ENCODE measurements around the gene TMEM132E.
A peak's percentile ranks its signal among the peaks of the same experiment; 100 is the strongest.

Gene TMEM132E

DNA sequence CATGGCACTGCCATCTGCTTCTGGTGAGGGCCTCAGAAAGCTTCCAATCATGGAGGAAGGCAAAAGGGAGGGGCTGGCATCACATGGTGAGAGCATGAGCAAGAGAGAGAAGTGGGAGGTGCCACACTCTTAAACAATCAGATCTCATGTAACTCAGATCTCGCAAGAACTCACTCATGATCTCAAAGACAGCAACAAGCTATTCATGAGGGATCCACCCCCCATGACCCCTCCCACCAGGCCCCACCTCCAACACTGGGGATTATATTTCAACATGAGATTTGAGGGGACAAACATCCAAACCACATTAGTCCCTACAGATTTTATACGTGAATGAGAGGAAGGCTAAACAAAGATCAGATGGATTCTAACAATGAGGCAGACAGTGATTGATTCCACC, 8.9 kb upstream of the TMEM132E start:
- DNase-seq = no peak

DNA sequence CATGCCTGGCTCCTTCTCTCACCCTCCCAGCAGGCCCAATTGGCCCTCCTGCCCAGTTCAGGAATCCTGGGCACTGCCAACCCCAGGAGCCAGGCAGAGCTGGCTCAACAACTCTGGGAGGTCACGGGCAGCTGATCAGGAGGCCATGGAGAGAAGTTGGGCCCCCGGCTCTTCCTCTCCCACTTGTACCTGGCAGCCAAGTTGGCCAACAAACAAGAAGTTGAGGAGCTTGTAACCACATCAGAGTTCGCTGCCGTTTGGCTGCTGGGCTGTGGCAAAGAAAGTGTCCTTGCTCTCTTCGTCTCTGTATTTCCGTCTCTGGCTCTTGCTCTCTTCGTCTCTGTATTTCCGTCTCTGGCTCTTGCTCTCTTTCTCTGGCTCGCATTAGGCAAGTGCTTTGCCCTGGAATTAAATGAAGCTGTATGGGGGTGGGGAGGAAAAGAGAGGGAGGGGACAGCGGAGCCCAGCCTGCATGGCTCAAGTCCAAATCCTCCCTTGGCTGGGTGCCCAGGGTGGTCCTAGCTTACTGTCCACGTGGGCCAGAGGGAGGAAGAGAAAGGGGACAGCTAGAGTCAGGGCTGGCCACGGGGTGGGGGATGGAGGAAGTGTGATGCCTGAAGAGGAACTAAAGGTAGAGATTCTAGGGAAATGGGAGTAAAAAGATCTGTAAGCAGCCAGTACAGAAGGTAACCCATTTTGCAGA, 7.8 kb upstream of the TMEM132E start:
- DNase-seq = no peak

DNA sequence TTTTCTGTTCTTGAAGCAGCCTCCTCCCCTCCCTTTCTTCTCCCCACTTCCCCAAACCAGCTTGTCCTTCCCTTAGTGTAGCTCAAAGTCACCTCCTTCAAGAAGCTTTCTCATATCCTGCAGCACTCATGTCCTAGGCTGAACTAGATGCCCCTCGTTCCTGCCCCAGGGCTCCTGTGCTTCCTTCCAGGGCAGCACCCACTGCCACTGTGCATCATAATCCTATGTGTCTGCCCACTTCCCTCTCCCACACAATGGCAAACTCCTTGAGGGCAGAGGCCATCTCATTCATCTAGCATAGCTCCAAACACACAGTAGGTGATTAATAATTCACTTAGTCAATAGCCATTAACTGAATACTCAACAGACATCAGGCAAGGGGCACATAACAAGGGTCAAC, 6.9 kb upstream of the TMEM132E start:
- no peak for DNase-seq

DNA sequence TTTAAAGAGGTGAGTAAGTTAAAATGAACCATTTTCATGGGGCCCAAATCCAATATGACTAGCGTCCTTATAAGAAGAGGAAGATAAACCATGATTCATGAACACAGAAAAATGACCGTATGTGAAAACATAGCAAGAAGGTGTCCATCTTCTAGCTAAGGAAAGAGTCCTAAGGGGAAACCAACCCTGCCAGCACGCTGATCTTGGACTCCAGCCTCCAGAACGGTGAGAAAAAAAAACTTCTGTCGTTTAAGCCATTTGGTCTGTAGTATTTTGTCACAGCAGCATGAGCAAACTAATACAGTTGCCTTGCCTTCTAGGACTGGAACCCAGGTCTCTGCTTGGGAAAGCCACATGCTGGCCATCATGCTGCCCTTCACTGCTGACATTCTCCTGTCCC, 4.2 kb upstream of the TMEM132E start:
- DNase-seq = no peak

DNA sequence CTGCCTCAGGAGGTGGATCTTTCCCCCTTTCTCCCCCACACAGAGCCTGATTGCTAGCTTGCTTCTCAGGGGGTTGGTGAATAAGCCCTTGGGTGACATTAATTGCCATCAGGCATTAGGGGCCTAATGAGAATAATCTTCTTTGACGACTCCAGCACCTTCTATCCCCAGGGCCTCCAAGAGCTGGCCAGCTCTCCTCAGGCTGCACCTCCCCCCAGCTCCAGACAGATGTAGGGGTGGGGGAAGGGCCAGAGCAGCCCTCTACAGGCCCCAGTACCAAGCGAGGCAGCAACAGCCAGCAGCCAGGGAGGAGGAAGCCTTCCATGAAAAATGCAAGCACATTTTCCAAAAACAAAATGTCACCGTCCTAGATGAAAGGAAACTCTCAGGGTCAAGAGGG, 1.4 kb upstream of the TMEM132E start:
- no peak for DNase-seq

DNA sequence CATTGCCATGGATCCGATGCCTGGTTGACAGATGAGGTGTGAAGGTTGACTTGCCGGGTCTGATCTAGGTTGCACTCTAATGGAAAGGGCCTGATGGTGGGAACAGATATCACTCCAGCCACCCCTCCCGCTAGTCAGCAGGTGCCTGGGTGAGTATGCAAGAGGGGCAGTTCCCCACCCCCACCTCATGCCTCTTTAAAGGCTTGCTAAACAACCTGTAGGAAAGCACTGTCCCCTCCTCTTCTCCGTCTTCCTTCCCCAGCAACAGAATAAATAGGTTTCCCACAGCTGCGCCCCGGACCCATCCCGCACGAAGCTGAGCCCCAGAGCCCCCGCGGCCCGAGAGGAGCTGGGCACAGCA, 746 bp upstream of the TMEM132E start:
- no peak for DNase-seq

DNA sequence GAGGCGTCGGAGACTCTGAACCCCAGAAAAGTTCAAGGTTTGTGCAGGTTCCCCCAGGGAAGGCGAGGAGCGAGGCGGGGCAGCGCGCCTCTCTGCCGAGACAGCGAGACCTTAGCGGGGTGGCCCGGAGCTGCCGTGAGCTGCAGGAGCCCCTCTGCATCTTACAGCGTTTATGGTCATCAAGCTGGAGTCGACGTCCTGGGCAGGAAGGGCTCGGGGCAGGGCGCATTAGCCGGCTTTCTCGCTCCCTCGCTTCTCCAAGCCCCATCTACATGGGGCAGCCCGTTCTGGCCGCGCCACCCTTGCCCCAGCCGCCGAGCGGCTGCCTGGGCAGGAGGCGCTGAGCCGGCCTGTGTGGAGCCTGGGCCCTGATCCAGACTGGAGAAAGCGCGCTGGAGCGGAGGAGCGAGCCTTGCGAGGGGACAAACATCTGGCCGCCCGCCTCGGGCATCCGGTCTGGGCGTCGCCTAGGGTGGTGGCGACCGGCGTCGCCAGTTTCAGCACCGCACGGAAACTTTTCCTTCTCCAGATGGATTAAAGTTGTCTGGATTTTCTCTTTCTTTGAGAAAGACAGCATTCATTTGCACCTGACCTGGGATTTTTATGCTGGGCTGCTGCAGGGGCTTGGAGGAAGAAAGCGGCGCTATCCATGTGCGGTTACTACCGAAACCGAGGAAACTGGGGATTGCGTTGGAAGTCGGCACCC, 750 bp downstream of the TMEM132E start:
- DNase-seq = no peak

DNA sequence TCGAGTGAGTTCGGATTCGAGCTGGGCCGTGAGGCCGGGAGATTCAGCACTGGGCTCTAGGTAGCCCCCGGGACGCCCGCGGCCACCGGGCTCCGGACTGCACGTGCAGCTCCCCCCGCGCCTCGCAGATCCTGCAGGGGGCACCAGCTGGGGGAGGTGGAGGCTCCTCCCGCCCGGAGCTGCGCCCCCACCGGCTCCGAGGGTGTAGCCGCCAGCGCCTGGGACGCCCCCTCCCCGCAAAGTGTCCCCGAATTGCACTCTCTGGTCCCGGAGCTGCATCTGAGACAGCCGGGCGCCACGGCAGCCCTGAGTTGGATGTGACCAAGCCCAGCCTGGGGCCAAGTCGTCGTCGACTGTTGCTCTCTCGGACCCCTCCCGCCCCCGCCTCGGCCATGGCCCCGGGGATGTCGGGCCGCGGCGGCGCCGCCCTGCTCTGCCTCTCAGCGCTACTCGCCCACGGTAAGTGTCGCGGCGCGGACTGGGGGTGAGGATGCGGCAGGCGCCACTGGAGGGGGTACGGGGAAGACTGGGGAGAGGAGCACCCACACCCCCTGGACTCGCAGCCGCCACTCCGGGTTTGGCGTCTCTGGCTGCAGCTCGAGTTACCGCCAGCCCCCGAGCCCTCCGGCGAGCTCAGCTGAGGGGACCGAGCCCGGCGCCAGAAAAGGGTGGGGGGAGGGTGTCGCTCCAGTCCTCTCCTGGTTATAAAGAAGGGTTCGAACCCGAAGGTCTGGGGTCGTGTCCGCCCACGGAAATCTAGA, 1.5 kb downstream of the TMEM132E start:
- no peak for DNase-seq

DNA sequence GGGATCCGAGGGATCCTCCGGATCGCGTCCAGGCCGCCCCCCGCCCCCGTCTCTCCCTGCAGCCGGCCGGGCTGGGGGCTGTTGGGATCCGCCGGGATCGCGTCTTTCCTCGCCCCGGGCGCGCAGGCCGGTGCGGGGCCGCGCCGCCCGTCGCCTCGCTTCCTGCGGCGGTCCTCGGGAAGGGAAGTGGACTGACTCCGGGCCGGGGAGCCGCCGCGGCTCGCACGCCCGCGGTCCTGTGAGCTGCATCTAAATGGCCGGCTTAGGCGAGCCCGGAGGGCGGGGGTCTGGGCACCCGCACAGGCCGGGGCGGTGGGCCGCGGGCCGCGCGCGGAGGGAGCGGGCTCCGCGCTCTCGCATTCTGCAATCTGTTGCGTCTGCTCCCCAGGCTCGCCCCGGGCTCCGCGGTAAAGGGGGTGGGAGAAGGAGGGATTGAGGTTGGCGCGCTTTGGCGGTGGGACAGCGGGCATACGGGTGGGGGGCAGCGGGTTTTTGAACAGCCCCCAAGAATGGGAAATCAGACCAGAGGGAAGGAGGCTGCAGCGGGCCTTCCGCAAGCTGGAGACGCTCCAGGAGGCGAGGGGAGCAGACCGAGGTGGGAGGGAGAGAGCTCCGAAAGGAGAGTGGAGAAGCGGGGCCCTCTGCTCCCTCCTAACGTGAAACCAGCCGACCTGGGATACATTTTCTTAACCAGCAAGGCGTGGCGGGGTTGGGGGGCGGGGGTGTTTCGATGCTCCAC, 2.2 kb downstream of the TMEM132E start:
- no peak for DNase-seq

DNA sequence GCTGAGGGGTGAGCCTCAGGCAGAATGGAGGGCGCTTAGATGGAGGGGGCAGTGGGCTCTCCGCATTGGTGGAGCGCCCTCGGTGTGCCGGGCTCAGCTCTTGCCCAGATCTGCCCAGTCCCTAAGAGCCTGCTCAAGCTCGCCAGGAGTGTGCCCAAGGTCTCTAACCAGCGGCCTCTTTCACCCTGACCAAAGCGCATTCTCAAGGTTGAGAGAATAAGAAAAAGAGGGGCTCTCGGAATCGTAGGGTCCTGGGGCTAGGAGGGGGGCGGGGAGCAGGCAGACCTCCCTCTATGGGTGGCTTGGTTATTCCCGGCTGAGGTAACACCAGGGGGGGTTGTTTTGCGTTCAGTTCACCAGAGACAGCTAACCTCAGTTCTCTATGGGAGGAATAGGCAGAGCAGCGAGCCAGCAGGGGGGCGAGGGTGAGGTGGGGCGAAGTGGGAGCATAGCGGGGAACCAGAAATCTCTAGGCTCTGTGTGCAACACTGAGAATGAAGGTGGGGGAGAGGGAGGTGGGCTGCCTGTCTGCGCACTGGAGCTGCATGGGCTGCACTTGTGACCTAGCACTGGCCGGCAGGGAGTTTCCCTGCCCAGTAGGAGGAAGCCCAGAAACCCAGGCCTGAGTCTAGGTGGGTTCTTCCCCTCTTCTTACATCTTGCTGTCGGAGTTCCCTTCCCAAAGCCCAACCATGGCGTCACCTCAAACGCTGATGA, 3.0 kb downstream of the TMEM132E start:
- no peak for DNase-seq

DNA sequence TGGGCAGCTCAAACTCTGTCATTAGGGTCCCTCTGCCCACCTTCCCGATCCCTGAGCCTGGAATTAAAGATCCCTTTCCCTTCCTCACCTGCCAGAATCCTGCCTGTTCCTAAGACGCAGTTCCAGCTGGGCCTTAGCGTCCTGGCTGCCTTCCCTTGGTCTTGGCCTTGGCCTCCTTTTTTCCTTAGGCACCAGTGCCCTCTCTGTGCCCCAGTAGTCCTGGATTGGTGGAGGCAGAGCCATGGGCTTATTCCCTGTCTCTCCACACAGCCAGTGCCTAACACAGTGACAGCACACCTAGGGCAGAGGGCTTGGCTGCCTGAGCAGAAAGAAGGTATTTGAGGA, 3.5 kb downstream of the TMEM132E start:
- no peak for DNase-seq

DNA sequence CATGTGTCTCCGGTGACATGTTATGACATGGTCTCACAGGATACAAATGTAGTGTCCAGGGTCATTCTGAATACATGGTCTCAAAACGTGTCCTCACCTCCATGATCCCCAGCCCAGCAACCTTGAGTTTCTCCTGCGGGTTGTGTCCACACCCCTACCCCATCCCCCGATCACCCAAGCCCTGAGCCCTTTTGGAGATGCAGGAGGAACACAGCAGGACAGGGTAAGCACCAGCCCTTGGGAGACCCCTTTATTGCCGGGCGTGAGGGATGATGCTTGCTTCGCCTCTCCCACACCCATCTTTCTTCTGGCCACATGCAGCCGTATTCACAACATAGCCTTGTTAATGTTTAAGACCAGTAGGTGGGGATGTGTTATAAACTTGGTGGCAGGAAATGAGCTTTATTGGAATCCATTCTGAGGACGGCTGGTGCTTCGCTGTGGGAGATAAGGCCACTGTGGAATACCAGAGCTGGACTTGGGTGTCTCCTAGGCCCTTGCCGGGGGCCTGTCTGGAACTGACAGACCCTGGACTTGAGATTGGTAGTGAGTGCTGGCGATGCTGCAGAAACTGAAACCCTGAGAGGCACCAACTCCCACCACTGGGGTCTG, 5.5 kb downstream of the TMEM132E start:
- DNase-seq = peak; percentile 78

DNA sequence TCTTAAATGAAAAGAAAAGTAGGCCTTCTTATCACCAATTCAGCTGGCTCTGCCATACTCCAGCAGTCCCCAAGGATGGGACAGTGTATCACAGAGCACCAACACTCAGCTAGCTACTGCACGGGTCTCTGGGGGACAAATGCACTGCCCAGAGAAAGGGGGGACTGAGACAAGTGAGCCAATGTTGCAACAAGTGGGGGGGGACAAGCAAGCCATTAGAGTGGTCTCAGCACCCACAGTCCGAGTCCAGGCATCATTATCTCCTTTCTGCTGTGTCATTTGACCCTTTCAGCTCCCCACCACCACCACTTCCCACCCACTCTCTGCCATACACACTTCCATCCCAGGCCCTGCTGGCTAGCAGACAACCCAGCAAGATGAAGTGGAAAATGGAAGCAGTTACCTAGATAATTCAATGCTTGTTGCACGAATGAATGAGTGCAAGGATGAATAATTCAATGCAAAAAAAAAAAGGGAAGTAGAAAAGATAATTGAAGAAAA, 7.0 kb downstream of the TMEM132E start:
- no peak for DNase-seq

DNA sequence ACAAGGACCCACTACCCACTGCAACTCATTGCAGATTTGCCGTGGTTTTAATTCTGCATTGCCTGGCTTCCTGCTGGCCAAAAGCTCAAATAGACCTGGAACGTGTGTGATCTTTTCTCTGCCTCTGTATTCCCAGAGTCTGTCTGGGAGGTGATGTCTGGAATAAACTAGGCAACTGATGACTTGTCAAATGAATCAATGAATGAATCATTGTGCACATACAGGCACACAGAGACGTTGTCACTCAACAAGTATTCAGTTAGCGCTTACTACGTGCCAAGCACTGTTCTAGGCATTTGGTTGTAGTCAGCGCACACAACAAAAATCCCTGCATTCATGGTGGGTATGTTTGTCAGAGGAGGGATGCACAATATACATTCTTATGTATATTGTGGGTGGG, 8.9 kb downstream of the TMEM132E start:
- no peak for DNase-seq

DNA sequence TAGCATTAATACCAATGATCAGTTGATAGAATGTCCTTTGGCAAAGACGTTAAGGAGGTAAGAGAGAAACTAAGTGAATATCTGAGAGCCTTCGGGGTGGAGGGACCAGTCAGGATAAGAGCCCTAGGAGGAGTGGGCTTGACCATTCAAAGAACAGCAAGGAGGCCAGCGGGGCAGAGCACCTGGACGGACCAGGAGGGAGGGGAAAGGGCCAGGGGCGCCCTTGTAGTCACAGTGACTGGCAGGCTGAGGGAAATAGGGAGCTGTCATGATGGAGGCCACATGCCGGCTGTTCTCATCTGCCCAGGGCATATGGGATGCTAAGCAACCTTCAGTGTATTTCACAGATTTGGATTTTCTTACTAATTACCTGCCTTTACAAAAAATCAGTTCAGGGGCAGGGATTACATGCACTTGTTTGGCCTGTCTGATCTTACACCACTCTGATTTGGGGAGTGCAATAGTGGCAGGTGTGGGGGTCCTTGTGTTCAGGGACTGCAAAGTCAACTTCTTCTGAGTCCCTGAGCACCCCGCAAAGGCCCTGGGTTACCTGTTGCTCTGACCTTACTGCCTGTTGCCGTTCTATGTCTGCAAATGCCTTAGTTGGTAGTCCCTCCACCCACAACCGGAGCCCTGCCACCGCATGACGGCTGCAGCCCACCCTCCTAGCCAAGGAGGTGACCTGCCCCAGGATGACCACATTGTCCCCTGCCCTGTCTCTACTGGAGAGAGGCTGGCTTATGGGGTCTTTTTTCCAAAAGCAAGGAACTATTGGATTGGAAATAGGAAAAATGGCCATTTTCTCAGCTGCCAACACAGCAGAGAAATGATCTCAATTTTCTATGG, 10.0 kb downstream of the TMEM132E start:
- no peak for DNase-seq

DNA sequence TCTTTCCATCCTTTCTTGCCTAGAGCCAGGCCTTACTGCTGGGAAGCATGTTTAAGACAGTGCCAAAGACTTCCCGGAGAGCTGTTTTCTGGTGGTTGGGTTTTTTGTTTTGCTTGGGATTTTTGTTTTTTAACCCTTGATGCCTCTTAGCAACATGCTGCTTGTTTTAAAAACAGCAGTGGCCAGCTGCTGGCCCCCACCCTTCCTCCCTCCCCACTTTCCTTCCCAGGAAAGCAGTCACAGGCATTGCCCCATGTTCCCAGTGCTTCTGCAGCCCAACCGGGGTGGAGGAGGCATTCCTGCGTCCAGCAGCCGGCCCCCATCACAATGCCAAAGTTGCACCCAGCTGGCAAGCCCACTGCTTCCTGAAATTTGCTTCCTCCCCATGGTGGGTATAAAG, 12.6 kb downstream of the TMEM132E start:
- DNase-seq = no peak

DNA sequence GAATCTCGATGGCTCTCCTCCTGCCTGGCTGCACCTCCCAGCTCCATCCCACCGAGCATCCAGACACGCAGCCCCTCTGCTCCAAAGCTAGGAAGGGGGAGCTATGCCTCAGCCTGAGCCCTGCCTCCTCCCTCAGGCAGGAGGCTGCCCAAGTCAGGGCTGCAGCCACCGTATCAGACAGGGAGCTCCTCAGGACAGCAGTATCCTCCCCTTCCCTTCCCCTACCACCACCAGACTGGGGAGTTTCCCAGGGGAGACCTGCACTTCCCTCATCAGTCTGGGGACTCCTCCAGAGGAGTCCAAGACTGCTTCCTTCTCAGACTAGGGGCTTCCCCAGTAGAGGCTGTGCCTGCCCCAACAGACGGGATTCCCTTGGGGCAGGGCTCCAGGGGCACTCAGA, 17.5 kb downstream of the TMEM132E start:
- DNase-seq = no peak

DNA sequence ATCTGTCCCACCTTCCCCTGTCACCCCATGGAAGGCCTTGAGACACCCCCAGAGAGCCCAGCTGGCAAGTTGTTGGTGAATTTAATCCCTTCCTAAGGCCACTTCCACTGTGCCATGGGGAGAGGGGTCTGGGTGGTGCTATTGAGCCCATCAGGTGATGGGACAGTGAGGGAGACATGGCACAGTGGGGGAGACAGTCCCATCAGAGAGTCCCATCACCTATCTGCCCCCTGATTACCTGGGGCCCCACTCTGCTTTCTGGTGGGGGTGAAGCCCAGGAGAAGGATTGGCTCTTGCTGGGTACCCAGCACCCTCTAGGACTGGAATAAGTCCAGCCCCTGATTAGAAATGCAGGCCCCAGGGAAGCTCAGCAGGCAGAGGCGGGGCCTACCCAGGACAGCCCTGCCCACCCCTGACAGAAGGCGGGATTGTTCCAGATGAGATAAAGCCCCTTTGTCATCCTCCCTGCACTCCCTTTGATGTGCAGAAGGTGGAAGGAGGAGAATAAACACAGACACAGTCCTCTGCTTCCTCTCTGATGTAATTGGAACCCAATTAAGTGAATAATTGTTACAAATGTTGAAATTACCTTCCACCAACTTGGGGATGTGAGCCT, 18.9 kb downstream of the TMEM132E start:
- peak; percentile 88 for DNase-seq

DNA sequence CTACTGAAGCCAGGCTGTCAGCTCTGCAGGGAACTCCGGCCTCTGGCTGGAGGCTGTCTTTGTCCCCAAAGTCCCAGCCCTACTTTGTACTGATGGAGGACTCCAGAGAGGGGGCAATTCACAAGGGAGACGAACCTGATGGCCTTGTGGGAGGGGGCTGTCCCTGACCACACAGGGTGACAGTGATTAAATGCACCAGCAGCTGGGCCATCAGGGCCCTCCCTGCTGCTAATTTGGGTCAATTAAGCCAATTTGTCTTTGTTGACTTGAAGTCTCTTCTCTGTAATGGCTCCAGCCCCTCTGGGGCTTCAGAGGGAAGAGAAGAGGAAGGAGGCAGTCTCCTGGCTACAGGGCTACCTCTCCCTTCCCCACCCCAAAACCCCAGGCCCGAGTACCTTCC, 22.0 kb downstream of the TMEM132E start:
- DNase-seq = peak; percentile 71

DNA sequence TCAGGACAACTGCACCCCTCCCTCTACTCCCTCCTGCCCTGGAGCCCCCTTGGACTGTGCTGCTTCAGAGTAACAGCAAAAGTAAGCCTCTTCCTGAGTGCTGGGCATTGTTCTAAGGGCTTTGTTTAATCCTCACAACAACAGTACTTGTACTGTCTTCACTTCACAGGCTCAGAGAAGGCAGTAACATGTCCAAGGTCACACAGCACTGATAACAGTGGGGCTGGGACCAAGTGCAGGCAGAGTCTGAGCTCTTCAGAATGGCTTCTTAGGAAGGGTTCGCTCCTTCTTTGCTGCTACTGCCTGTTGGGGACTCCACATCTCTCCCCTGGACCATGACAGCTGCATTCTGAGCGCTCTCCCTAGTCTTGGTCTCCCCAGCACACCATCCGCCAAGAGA, 24.6 kb downstream of the TMEM132E start:
- no peak for DNase-seq

DNA sequence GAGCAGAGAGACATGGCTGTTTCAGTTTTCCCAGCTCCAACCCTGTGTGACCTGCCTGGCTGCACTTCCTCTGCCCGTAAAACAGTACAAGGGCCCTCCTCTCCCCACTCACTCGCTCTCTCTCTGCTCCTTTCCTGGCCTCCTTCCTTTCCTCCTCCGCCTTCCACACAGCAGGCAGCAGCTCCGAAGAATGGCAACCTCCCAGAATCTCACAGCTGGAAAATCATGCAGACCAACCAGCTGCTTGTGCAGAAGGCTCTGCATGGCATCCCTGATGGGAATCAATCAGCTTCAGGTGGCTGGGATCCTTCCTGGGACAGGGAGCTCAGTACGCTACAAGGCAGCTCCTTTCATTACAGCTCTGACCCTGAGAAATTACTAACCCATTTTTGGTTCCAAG, 27.4 kb downstream of the TMEM132E start:
- no peak for DNase-seq
